Endodermal cell (in vitro differentiated cells): ENCODE measurements around the gene C2CD3. TPM values are rescaled to one million over a fixed set of nuclear protein-coding genes. Genes with fewer than 3 reads are reported as not detected.
"Not testable (repeated sequence)": the region's sequence is repeated elsewhere in the genome, so short reads cannot be mapped to it uniquely, and the experiment has no call there.

ENCODE experiments used
- DNase-seq: peaks from one replicate; pipeline ENCODE4 v3.0.0-alpha.2; 2017
- H3K27ac ChIP-seq: 2 replicates; pipeline ENCODE4 v1.5.1; 2013; ENCODE audit warnings: mild to moderate bottlenecking, low read depth, low read length, moderate library complexity
- H3K27me3 ChIP-seq: 2 replicates; pipeline ENCODE4 v1.6.1; 2013; ENCODE audit warnings: mild to moderate bottlenecking, low read length, moderate library complexity; ENCODE audit not compliant: insufficient read depth, control insufficient read depth, poor library complexity, severe bottlenecking
- H3K36me3 ChIP-seq: 2 replicates; pipeline ENCODE4 v1.7.0; 2013; ENCODE audit warnings: mild to moderate bottlenecking, low read length, moderate library complexity; ENCODE audit not compliant: control insufficient read depth, insufficient read depth
- H3K4me1 ChIP-seq: one replicate; pipeline ENCODE4 v1.7.0; 2013; ENCODE audit warnings: low read length; ENCODE audit not compliant: control insufficient read depth, insufficient read depth
- H3K4me3 ChIP-seq: 2 replicates; pipeline ENCODE4 v1.5.1; 2013; ENCODE audit warnings: mild to moderate bottlenecking, low read length, moderate library complexity
- H3K9ac ChIP-seq: 2 replicates; pipeline ENCODE4 v1.6.1; 2013; ENCODE audit warnings: mild to moderate bottlenecking, low read length, moderate library complexity; ENCODE audit not compliant: poor library complexity, severe bottlenecking; ENCODE audit errors: extremely low read depth
- H3K9me3 ChIP-seq: 2 replicates; pipeline ENCODE4 v1.6.1; 2013; ENCODE audit warnings: mild to moderate bottlenecking, low read length, moderate library complexity; ENCODE audit not compliant: control insufficient read depth
- H3K27ac Mint-ChIP-seq: 2 replicates; pipeline ENCODE4 v1.8.0; 2020; ENCODE audit warnings: mixed read lengths
- H3K27me3 Mint-ChIP-seq: 2 replicates; pipeline ENCODE4 v1.8.0; 2021; ENCODE audit warnings: mild to moderate bottlenecking, mixed read lengths; ENCODE audit not compliant: insufficient read depth
- H3K36me3 Mint-ChIP-seq: 2 replicates; pipeline ENCODE4 v1.8.0; 2020; ENCODE audit warnings: low read depth, mixed read lengths
- H3K4me1 Mint-ChIP-seq: 2 replicates; pipeline ENCODE4 v1.8.0; 2020; ENCODE audit warnings: mixed read lengths
- H3K4me3 Mint-ChIP-seq: 2 replicates; pipeline ENCODE4 v1.8.0; 2020; ENCODE audit warnings: mild to moderate bottlenecking, moderate library complexity, mixed read lengths
- H3K9me3 Mint-ChIP-seq: 2 replicates; pipeline ENCODE4 v1.8.0; 2020; ENCODE audit warnings: mild to moderate bottlenecking, mixed read lengths
- CTCF ChIP-seq: fragments of 200-600 bp; sonication (generic); conservative IDR thresholded peaks from 2 replicates; pipeline ENCODE4 v1.5.0; 2021; ENCODE audit warnings: antibody characterized with exemption, mild to moderate bottlenecking
- WGBS, 2 experiments: methylation state at CpG; one replicate each; pipeline versions ENCODE4 v1.1.5 to v1.1.7; 2013; ENCODE audit warnings: missing lambda C conversion rate in 2 of 2, mixed read lengths in 1 of 2; ENCODE audit not compliant: insufficient coverage in 1 of 2, insufficient read length in 1 of 2; 5-methylcytosine and 5-hydroxymethylcytosine counted together
- total RNA-seq, 2 donors: library from RNA; stranded (reverse); fragmentation: NEBNext Ultra II Directional in 1 of 2; extraction: Animal tissue kit (Norgen Biotek cat#: 25700) in 1 of 2; gene quantifications; 2 replicates in 1 of 2; 3 replicates in 1 of 2; pipeline ENCODE4 v1.2.1, GENCODE V29; 2021

Gene C2CD3
- total RNA-seq, 2 donors from 2014 or later: 31.0 to 34.2 TPM

DNA sequence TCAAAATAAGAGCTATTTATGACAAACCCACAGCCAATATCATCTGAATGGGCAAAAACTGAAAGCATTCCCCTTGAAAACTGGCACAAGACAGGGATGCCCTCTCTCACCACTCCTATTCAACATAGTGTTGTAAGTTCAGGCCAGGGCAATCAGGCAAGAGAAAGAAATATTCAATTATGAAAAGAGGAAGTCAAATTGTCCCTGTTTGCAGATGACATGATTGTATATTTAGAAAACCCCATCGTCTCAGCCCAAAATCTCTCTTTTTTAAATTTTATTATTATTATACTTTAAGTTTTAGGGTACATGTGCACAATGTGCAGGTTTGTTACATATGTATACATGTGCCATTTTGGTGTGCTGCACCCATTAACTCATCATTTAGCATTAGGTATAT lies 107.2 kb downstream of the C2CD3 start:
- DNase-seq, H3K9me3 ChIP-seq, H3K4me1 Mint-ChIP-seq, H3K4me1 ChIP-seq, H3K4me3 Mint-ChIP-seq, H3K36me3 ChIP-seq, H3K27me3 Mint-ChIP-seq, H3K9ac ChIP-seq, H3K4me3 ChIP-seq, H3K27me3 ChIP-seq, H3K27ac ChIP-seq, H3K27ac Mint-ChIP-seq: not testable (repeated sequence)
- peaks cover 21% of the 10 kb centered on the region for H3K9me3 Mint-ChIP-seq
- H3K36me3 Mint-ChIP-seq: peaks cover 33% of the 10 kb centered on the region
- WGBS, 2 experiments: no CpG with 5 or more reads among the region's 1 CpG

DNA sequence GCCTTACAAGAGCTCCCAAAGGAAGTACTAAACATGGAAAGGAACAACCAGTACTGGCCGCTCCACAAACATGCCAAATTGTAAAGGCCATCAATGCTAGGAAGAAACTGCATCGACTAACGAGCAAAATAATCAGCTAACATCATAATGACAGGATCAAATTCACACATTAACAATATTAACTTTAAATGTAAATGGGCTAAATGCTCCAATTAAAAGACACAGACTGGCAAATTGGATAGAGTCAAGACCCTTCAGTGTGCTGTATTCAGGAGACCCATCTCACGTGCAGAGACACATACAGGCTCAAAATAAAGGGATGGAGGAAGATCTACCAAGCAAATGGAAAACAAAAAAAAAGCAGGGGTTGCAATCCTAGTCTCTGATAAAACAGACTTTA lies 109.2 kb downstream of the C2CD3 start:
- not testable (repeated sequence) for H3K9ac ChIP-seq, H3K4me3 Mint-ChIP-seq, H3K36me3 ChIP-seq, H3K4me1 ChIP-seq, DNase-seq, H3K4me1 Mint-ChIP-seq, H3K27me3 ChIP-seq, H3K9me3 ChIP-seq, H3K27ac ChIP-seq, H3K27ac Mint-ChIP-seq, H3K27me3 Mint-ChIP-seq, H3K4me3 ChIP-seq
- WGBS, 2 experiments: 97% methylated on average over 4 of the region's 4 CpGs; no CpG with 5 or more reads in 1 of the 2 experiments
- Mint-ChIP-seq H3K36me3 (peaks cover 38% of the 10 kb centered on the region), H3K9me3 (peaks cover 21% of the 10 kb centered on the region)

GRCh38 chr11:74057249-74058151 lies 113.3 kb downstream of the C2CD3 start:
- Mint-ChIP-seq H3K9me3 (peaks cover 11% of the 10 kb centered on the region), H3K36me3 (peaks cover 31% of the 10 kb centered on the region), H3K27me3 (no peaks in the 10 kb centered on the region), H3K4me3 (no peak overlapping the region), H3K4me1 (peaks cover 12% of the 10 kb centered on the region), H3K27ac (no peak overlapping the region)
- Histone ChIP-seq H3K9ac (no peak overlapping the region), H3K27ac (no peak overlapping the region), H3K4me3 (no peak overlapping the region), H3K9me3 (no peaks in the 10 kb centered on the region), H3K4me1 (no peaks in the 10 kb centered on the region), H3K27me3 (no peaks in the 10 kb centered on the region), H3K36me3 (no peaks in the 10 kb centered on the region)
- DNase-seq: no peak
- no peak for TF ChIP-seq CTCF
- 95 to 97% methylated on average over 8 of the region's 8 CpGs for WGBS, 2 experiments

GRCh38 chr11:74055938-74056337 lies 114.9 kb downstream of the C2CD3 start:
- H3K36me3 ChIP-seq: no peaks in the 10 kb centered on the region
- no peak overlapping the region for H3K27ac ChIP-seq
- Mint-ChIP-seq H3K9me3 (peaks cover 11% of the 10 kb centered on the region), H3K27me3 (no peaks in the 10 kb centered on the region), H3K4me1 (peaks cover 12% of the 10 kb centered on the region), H3K36me3 (peaks cover 29% of the 10 kb centered on the region), H3K27ac (peak overlapping the region; percentile 5), H3K4me3 (no peak overlapping the region)
- no peak overlapping the region for H3K9ac ChIP-seq
- no peak for TF ChIP-seq CTCF
- H3K9me3 ChIP-seq: no peaks in the 10 kb centered on the region
- no peaks in the 10 kb centered on the region for H3K4me1 ChIP-seq
- no peaks in the 10 kb centered on the region for H3K27me3 ChIP-seq
- H3K4me3 ChIP-seq: no peak overlapping the region
- no peak for DNase-seq
